ENCODE results near the gene NFATC4.

- TF ChIP-seq SP1 (IDR thresholded peaks at IDR 0.05; ENCODE audit: low read depth) (no peak), CTCF (IDR thresholded peaks at IDR 0.05 in 2 of 3, conservative IDR thresholded peaks at IDR 0.05 in 1 of 3; ENCODE audit: borderline replicate concordance in 1 of 3, insufficient read depth in 1 of 3, low read depth in 2 of 3, low read length in 2 of 3) (no peak), EZH2phosphoT487 (IDR thresholded peaks at IDR 0.05; ENCODE audit: borderline replicate concordance) (no peak), CEBPB (IDR thresholded peaks at IDR 0.05; ENCODE audit: low read depth) (no peak), ZNF274 (IDR thresholded peaks at IDR 0.05; ENCODE audit: low read depth, low read length) (no peak)
Measured at GRCh38 chr14:24348186-24348585, 19.8 kb upstream of the NFATC4 start.
